Non-pigmented ciliary epithelial cell (primary cell): ENCODE measurements around the gene ELOVL2.

Experiments used
- DNase-seq: peaks from one replicate; pipeline ENCODE4 v3.0.0-alpha.2; 2010; ENCODE audit warnings: low read depth

Gene ELOVL2

GRCh38 chr6:10979603-10980002, 64.5 kb downstream of the ELOVL2 start:
- DNase-seq: no peak

GRCh38 chr6:10977231-10977968, 66.7 kb downstream of the ELOVL2 start:
- no peak for DNase-seq

GRCh38 chr6:10976571-10976970, 67.5 kb downstream of the ELOVL2 start:
- DNase-seq: no peak

- no peak for DNase-seq
Observed at GRCh38 chr6:10972196-10972595, 71.9 kb downstream of the ELOVL2 start.

- no peak for DNase-seq
Observed at GRCh38 chr6:10970731-10971130, 73.4 kb downstream of the ELOVL2 start.

- peak; percentile 51 for DNase-seq
Observed at GRCh38 chr6:10968776-10969175, 75.3 kb downstream of the ELOVL2 start.

- DNase-seq: no peak
Observed at GRCh38 chr6:10964684-10965083, 79.4 kb downstream of the ELOVL2 start.

- DNase-seq: no peak
Observed at GRCh38 chr6:10963113-10963512, 81.0 kb downstream of the ELOVL2 start.

- DNase-seq: peak; percentile 76
Observed at GRCh38 chr6:10962673-10963072, 81.4 kb downstream of the ELOVL2 start.

GRCh38 chr6:10961837-10962236, 82.3 kb downstream of the ELOVL2 start:
- no peak for DNase-seq

GRCh38 chr6:10960171-10960570, 83.9 kb downstream of the ELOVL2 start:
- no peak for DNase-seq

GRCh38 chr6:10957414-10957886, 86.7 kb downstream of the ELOVL2 start:
- DNase-seq: no peak

GRCh38 chr6:10956776-10957175, 87.3 kb downstream of the ELOVL2 start:
- no peak for DNase-seq

GRCh38 chr6:10954590-10955010, 89.5 kb downstream of the ELOVL2 start:
- DNase-seq: peak; percentile 41

- DNase-seq: peak; percentile 61
Observed at GRCh38 chr6:10951675-10952282, 92.3 kb downstream of the ELOVL2 start.

GRCh38 chr6:10949579-10950490, 94.3 kb downstream of the ELOVL2 start:
- DNase-seq: no peak

- DNase-seq: no peak
Observed at GRCh38 chr6:10947966-10948365, 96.1 kb downstream of the ELOVL2 start.

- DNase-seq: no peak
Observed at GRCh38 chr6:10945845-10946244, 98.3 kb downstream of the ELOVL2 start.

- DNase-seq: no peak
Observed at GRCh38 chr6:10939840-10940239, 104.3 kb downstream of the ELOVL2 start.

GRCh38 chr6:10933126-10933525, 111.0 kb downstream of the ELOVL2 start:
- no peak for DNase-seq
